Liver (tissue), 9 donors: ENCODE data around the gene DYNLT2. TPM values are rescaled to one million over a fixed set of nuclear protein-coding genes. Genes with fewer than 3 reads are reported as not detected.

ENCODE experiments used
- DNase-seq: peaks from one replicate; pipeline ENCODE4 v3.0.0-alpha.2; 2017; ENCODE audit warnings: low spot score
- H3K27ac ChIP-seq, 2 donors: one replicate each; pipeline ENCODE4 v1.7.0; 2013; ENCODE audit warnings: inconsistent platforms in 2 of 2, low read length in 2 of 2, control low read depth in 1 of 2, low read depth in 1 of 2, mild to moderate bottlenecking in 1 of 2
- H3K27me3 ChIP-seq, 4 donors: one replicate each; pipeline versions ENCODE4 v1.6.1 to v1.7.0; 2013; ENCODE audit warnings: low read length in 3 of 4, inconsistent platforms in 1 of 4, mild to moderate bottlenecking in 1 of 4, moderate library complexity in 1 of 4; ENCODE audit not compliant: control insufficient read depth in 4 of 4, insufficient read depth in 4 of 4
- H3K36me3 ChIP-seq, 4 donors: one replicate each; pipeline versions ENCODE4 v1.6.1 to v1.7.0; 2013; ENCODE audit warnings: low read length in 3 of 4, mild to moderate bottlenecking in 3 of 4, low read depth in 1 of 4, moderate library complexity in 1 of 4; ENCODE audit not compliant: control insufficient read depth in 4 of 4, insufficient read depth in 3 of 4
- H3K4me1 ChIP-seq, 4 donors: one replicate each; pipeline versions ENCODE4 v1.6.1 to v1.7.0; 2013; ENCODE audit warnings: low read length in 3 of 4, mild to moderate bottlenecking in 3 of 4, moderate library complexity in 1 of 4; ENCODE audit not compliant: control insufficient read depth in 4 of 4, insufficient read depth in 4 of 4
- H3K4me3 ChIP-seq, 3 donors: one replicate each; pipeline versions ENCODE4 v1.6.1 to v1.7.0; 2013; ENCODE audit warnings: low read length in 3 of 3, control low read depth in 1 of 3, low read depth in 1 of 3, mild to moderate bottlenecking in 1 of 3
- H3K9ac ChIP-seq, 2 donors: one replicate each; pipeline ENCODE4 v1.7.0; 2013; ENCODE audit warnings: low read length in 2 of 2, mild to moderate bottlenecking in 2 of 2, moderate library complexity in 2 of 2, control low read depth in 1 of 2, low read depth in 1 of 2
- H3K9me3 ChIP-seq, 4 donors: one replicate each; pipeline versions ENCODE4 v1.6.1 to v1.7.0; 2013; ENCODE audit warnings: low read length in 3 of 4; ENCODE audit not compliant: control insufficient read depth in 4 of 4
- ATF3 ChIP-seq: IDR thresholded peaks from 2 replicates; pipeline ENCODE4 v1.6.1; 2016; ENCODE audit warnings: antibody characterized with exemption
- CTCF ChIP-seq: fragments of 150-350 bp; IDR thresholded peaks from 2 replicates; pipeline ENCODE4 v1.5.1; 2017; ENCODE audit warnings: improper control_type of control experiment, low read depth, low read length; ENCODE audit not compliant: missing input control
- EGR1 ChIP-seq, 2 donors: IDR thresholded peaks; 2 replicates each; pipeline ENCODE4 v1.6.1; 2016 to 2018; ENCODE audit warnings: antibody characterized with exemption in 2 of 2, low read depth in 2 of 2
- FOXA1 ChIP-seq: IDR thresholded peaks from 2 replicates; pipeline ENCODE4 v1.6.1; 2016; ENCODE audit warnings: antibody characterized with exemption
- FOXA2 ChIP-seq: IDR thresholded peaks from 2 replicates; pipeline ENCODE4 v1.6.1; 2016; ENCODE audit warnings: antibody characterized with exemption
- HNF4A ChIP-seq, 2 donors: conservative IDR thresholded peaks; 2 replicates each; pipeline ENCODE4 v1.6.1; 2016; ENCODE audit warnings: antibody characterized with exemption in 2 of 2, mild to moderate bottlenecking in 2 of 2
- HNF4G ChIP-seq: IDR thresholded peaks from 2 replicates; pipeline ENCODE4 v1.6.1; 2016; ENCODE audit warnings: antibody characterized with exemption
- JUND ChIP-seq, 2 donors: IDR thresholded peaks; 2 replicates each; pipeline ENCODE4 v1.6.1; 2016; ENCODE audit warnings: antibody characterized with exemption in 2 of 2
- MAX ChIP-seq: IDR thresholded peaks from 2 replicates; pipeline ENCODE4 v1.6.1; 2016; ENCODE audit warnings: antibody characterized with exemption
- NR2F2 ChIP-seq: IDR thresholded peaks from 2 replicates; pipeline ENCODE4 v1.6.1; 2016; ENCODE audit warnings: antibody characterized with exemption
- RAD21 ChIP-seq, 2 donors: IDR thresholded peaks; 2 replicates each; pipeline ENCODE4 v1.6.1; 2016; ENCODE audit warnings: antibody characterized with exemption in 2 of 2, mild to moderate bottlenecking in 2 of 2
- REST ChIP-seq: IDR thresholded peaks from 2 replicates; pipeline ENCODE4 v1.6.1; 2016; ENCODE audit warnings: antibody characterized with exemption, mild to moderate bottlenecking
- RXRA ChIP-seq, 2 donors: IDR thresholded peaks; 2 replicates each; pipeline ENCODE4 v1.6.1; 2017 to 2018; ENCODE audit warnings: antibody characterized with exemption in 2 of 2, mild to moderate bottlenecking in 1 of 2
- SP1 ChIP-seq: IDR thresholded peaks from 2 replicates; pipeline ENCODE4 v1.6.1; 2018; ENCODE audit warnings: antibody characterized with exemption, mild to moderate bottlenecking
- TAF1 ChIP-seq: conservative IDR thresholded peaks from 2 replicates; pipeline ENCODE4 v1.6.1; 2016; ENCODE audit warnings: antibody characterized with exemption, mild to moderate bottlenecking
- YY1 ChIP-seq: IDR thresholded peaks from 2 replicates; pipeline ENCODE4 v1.6.1; 2016; ENCODE audit warnings: antibody characterized with exemption, mild to moderate bottlenecking
- ZBTB33 ChIP-seq: IDR thresholded peaks from 2 replicates; pipeline ENCODE4 v1.6.1; 2016; ENCODE audit warnings: antibody characterized with exemption
- WGBS: extraction: QIAGEN DNeasy Blood & Tissue Kit; methylation state at CpG from one replicate; pipeline ENCODE4 v1.1.7; 2013; 5-methylcytosine and 5-hydroxymethylcytosine counted together
- polyA plus RNA-seq, 2 donors: library from polyadenylated mRNA; stranded (reverse) in 1 of 2; unstranded in 1 of 2; fragments of 200-250 nt in 1 of 2; fragments of >200 nt in 1 of 2; fragmentation: Nextera tagmentation in 1 of 2; extraction: Ambion mirVana in 1 of 2; gene quantifications; one replicate each; pipeline versions ENCODE4 v1.2.1 to v1.2.3, GENCODE V29; 2013 to 2015
- total RNA-seq, 2 donors: library from RNA; depleted of rRNA; stranded (reverse); fragments of >200 nt; gene quantifications; one replicate each; pipeline ENCODE4 v1.2.3, GENCODE V29; 2014
- donor health status: healthy.
- donor health status: healthy.
- donor health status: healthy.
- donor health status: healthy.
- donor health status: healthy.

Gene DYNLT2
- total and polyA plus RNA-seq, 4 donors = 0.37 to 2.3 (median 1.2) TPM

- no peak overlapping the region for H3K4me3 ChIP-seq
- no peaks in the 10 kb centered on the region for H3K27me3 ChIP-seq
- no peak for DNase-seq
- H3K4me1 ChIP-seq = no peaks in the 10 kb centered on the region
- H3K9me3 ChIP-seq = no peaks in the 10 kb centered on the region
- no peak overlapping the region for H3K9ac ChIP-seq
- H3K27ac ChIP-seq = no peak overlapping the region
- WGBS = 95% methylated on average over 13 of the region's 13 CpGs
- H3K36me3 ChIP-seq = peaks cover 5 to 57% (median 36%) of the 10 kb centered on the region in 4 donors
- TF ChIP-seq SP1 (no peak), FOXA2 (no peak), RAD21 (IDR thresholded peaks at IDR 0.05) (no peak), CTCF (no peak), HNF4G (no peak), ZBTB33 (no peak), YY1 (no peak), RXRA (IDR thresholded peaks at IDR 0.05) (no peak), HNF4A (conservative IDR thresholded peaks at IDR 0.05) (no peak)
These were observed 25.0 kb upstream of the DYNLT2 start for GRCh38 chr6:169776379-169776778.

GRCh38 chr6:169775321-169775720 lies 23.9 kb upstream of the DYNLT2 start:
- DNase-seq = no peak
- Histone ChIP-seq H3K9me3 (no peaks in the 10 kb centered on the region), H3K27ac (no peak overlapping the region), H3K27me3 (no peaks in the 10 kb centered on the region), H3K36me3 (peaks cover 5 to 53% (median 33%) of the 10 kb centered on the region in 4 donors), H3K4me1 (no peaks in the 10 kb centered on the region), H3K9ac (no peak overlapping the region), H3K4me3 (no peak overlapping the region)
- TF ChIP-seq RAD21 (IDR thresholded peaks at IDR 0.05) = no peak
- no peak for TF ChIP-seq TAF1
- TF ChIP-seq MAX = no peak
- no peak for TF ChIP-seq NR2F2
- TF ChIP-seq YY1 = no peak
- TF ChIP-seq HNF4A (conservative IDR thresholded peaks at IDR 0.05) = no peak
- no peak for TF ChIP-seq SP1
- TF ChIP-seq ZBTB33 = no peak
- no peak for TF ChIP-seq REST
- no peak for TF ChIP-seq FOXA1
- no peak for TF ChIP-seq HNF4G
- no peak for TF ChIP-seq ATF3
- no peak for TF ChIP-seq EGR1 (IDR thresholded peaks at IDR 0.05; ENCODE audit: low read depth in 2 of 2)
- no peak for TF ChIP-seq RXRA (IDR thresholded peaks at IDR 0.05)
- TF ChIP-seq CTCF = no peak
- TF ChIP-seq JUND (IDR thresholded peaks at IDR 0.05) = no peak
- TF ChIP-seq FOXA2 = no peak
- WGBS = 94% methylated on average over 10 of the region's 10 CpGs
